Activated CD4-positive, alpha-beta T cell treated with anti-CD3 and anti-CD28 coated beads, Interleukin-2, amount 50 U/mL, for 4 hours (primary cell): ENCODE data around the gene FAM131A.

ENCODE experiments used
- DNase-seq, 2 experiments: peaks; one replicate each; pipeline ENCODE4 v3.0.0-alpha.2; 2020

FAM131A gene

DNA sequence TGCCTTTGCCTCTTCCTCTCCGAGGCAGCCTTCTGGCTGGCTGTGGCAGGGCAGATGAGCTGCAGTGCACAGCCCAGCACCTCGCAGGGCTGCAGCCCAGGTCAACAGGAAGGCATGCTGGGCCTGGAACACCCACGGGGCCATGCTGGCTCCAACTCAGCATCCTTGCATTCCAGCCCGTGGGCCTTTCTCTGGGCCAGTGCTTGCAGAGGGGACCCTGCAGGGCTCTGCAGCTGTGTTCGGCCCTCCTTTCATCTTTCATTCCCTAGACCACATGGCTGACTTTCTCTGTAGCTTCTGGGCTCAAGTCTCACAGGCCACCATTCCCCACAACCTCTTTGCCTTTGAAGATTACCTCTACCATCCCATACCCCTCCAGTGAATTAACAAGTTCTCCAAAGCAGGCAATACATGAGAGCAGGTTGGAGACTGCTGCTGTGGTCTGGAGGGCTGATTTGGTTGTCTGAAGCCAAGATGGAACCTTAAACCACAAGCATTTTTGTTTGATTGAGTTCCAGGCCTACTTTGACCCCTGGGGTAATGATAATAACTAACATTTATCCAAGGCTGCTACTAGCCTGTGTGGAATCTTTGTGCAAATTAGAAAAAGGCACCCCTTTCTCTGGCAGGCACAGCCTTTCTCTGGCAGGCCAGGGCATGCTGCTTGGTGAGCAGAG is 5.9 kb downstream of the FAM131A start:
- DNase-seq: no peak

DNA sequence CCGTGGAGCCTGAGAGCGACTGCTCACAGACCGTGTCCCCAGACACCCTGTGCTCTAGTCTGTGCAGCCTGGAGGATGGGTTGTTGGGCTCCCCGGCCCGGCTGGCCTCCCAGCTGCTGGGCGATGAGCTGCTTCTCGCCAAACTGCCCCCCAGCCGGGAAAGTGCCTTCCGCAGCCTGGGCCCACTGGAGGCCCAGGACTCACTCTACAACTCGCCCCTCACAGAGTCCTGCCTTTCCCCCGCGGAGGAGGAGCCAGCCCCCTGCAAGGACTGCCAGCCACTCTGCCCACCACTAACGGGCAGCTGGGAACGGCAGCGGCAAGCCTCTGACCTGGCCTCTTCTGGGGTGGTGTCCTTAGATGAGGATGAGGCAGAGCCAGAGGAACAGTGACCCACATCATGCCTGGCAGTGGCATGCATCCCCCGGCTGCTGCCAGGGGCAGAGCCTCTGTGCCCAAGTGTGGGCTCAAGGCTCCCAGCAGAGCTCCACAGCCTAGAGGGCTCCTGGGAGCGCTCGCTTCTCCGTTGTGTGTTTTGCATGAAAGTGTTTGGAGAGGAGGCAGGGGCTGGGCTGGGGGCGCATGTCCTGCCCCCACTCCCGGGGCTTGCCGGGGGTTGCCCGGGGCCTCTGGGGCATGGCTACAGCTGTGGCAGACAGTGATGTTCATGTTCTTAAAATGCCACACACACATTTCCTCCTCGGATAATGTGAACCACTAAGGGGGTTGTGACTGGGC is 7.3 kb downstream of the FAM131A start:
- no peak for DNase-seq

DNA sequence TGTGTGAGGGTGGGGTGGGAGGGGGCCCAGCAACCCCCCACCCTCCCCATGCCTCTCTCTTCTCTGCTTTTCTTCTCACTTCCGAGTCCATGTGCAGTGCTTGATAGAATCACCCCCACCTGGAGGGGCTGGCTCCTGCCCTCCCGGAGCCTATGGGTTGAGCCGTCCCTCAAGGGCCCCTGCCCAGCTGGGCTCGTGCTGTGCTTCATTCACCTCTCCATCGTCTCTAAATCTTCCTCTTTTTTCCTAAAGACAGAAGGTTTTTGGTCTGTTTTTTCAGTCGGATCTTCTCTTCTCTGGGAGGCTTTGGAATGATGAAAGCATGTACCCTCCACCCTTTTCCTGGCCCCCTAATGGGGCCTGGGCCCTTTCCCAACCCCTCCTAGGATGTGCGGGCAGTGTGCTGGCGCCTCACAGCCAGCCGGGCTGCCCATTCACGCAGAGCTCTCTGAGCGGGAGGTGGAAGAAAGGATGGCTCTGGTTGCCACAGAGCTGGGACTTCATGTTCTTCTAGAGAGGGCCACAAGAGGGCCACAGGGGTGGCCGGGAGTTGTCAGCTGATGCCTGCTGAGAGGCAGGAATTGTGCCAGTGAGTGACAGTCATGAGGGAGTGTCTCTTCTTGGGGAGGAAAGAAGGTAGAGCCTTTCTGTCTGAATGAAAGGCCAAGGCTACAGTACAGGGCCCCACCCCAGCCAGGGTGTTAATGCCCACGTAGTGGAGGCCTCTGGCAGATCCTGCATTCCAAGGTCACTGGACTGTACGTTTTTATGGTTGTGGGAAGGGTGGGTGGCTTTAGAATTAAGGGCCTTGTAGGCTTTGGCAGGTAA is 8.1 kb downstream of the FAM131A start:
- no peak for DNase-seq

DNA sequence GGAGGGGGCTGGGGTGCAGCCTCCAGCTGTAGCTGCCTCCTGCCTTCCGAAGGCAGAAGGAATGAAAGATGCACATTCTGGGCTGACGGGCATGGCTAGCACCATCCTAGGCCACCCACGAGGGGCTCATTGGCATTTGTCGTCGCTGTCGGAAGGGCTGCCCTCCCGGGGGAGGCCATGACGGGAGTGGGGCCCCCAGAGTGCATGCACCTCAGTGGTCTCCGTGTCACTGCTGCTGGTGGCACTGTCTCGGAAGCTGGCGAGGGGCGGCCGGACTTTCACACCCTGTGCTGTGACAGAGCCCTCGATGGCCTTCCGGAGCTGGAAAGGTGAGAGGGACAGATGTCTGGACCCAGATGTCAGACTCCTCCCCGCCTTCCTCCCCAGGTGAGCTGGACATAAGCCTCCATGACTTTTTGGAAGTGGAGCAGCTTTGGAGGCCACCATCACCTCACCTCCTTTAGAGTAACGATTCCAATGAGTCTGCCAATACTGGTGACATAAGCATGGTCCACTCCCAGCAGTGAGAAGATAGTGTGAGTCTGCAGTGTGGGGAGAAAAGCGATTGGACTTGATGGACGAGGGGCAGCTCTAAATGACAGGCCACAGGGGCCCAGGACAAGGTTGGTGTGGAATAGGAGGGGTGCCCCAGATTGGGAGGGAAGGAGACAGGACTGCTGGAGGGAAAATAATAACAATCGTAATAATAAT is 9.2 kb downstream of the FAM131A start:
- no peak for DNase-seq

DNA sequence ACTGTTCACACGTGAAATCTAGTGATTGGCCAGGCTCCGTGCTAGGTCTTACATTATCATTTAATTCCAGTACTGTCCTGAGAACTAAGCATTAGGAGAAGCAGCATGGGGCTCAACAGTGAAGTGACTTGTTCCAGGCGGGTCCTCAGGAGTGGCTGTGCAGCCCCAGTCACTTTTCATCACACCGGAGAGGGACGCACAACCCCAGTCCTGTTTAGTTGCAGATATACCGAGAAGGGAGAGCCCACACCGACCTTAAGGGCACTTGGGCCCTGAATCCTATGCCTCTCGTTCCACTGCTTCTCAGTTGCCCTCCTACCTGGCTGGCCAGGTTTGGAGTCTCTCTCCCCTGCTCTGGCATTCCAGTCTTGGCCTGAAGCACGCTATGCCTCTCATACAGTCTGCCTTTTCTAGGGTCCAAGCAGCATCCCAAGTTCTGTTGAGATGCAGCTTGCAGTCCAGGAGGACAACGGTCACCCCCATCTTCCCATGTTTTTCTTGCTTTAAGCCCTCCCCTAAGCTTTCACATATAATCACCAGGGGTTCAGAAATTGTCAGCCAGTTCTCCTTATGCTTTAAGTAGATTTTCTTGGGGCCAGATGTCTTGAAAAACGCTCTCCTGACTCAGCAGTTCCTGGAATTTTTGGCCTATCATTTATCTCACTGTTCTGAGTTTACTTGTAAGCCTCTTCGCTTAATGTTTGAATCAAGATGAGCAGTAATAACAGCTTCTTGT is 10.1 kb downstream of the FAM131A start:
- no peak for DNase-seq

DNA sequence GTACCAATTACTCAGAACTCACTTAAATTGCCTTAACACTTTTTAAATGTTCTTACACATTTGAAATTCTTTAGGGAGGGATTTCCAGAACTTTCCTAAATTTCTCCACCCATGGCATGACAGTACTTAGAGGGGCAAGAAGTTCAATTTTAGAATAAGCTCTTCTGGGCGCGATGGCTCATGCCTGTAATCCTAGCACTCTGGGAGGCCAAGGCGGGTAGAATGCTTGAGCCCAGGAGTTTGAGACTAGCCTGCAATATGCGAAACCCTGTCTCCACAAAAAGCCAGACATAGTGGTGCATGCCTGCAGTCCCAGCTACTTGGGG is 10.6 kb downstream of the FAM131A start:
- DNase-seq: no peak

DNA sequence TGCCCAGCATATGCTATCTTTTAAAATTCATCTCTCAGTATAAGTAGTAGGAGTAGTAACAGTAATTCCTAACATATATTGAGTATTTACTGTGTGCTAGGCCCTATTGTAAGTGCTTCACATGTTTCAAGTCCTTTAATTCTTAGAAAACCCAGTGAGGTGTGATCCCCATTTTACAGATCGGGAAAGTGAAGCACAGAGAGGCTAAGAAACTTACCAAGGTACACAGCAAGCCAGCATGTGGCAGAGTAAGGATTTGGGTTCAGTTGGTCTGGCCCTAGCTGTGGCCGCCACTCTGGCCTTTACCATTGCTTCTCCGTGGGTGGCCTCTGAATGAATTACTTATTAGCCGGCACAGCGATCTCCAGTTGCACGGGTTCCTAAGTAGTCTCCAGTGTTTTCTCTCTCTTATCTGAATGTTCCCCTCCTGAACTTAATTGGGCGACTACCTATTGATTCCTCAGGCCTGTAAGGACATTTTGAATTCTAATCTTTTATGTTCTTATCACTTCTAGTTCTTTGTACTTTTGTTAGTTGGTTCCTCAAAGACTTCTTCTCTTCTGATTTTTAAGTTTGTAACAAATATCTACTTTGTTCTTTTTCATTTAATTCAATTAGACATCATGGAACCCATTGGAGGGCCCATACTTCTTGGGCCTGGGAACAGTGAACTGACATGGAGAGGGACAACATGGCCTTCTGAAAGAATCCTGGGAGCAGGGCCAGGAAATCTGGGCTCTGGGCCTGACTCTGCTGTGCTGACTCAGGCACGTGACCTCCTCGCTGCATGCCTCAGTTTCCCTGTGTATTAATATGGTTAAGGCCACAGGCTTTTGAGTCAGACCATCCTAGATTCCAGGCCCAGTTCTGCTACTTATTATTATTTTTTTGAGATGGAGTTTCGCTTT is 12.4 kb downstream of the FAM131A start:
- DNase-seq: no peak

DNA sequence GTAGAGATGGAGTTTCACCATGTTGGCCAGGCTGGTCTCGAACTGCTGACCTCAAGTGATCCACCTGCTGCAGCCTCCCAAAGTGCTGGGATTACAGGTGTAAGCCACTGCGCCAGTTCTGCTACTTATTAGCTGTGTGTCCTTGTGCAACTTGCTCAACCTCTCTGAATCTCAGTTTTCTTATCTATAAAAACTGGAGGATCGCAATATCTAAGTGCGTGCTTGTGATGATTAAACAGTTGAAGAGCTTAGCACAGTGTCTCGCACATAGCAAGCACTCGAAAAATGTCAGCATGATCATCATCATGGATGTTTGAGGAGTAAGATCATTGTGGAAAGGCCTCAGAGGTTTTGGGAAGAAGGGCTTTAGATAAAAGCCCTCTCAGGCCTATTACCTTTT is 13.2 kb downstream of the FAM131A start:
- no peak for DNase-seq

DNA sequence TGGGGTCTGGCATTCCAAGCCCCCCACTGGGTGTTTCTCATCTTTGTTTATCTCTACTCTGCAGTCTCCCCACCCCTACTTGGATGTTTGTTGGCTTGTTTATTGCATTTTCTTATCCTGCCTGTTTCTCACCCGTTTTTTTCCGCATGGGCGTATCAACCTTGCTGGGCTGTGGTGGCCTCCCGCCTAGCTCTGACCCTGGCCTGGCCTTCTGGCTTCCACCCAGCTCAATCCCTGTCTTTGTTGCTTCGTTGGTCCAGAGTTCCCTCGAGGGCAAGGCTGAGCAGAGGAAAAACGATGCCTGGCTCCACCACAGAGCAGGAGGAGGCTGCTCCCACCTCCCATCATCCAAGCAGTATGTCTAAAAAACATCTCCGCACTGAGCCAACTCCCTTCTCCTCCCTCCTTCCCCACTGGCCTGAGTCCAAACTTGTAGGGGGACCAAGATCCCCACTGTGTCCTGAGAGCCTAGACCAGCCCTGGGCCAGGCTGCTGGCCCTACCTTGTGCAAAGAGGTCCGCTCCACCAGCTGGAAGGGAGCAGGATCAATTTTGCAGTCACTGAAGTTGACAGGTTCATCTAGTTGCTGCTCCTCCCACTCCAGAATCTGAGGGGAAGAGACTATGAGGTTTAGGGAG is 14.2 kb downstream of the FAM131A start:
- DNase-seq: no peak

DNA sequence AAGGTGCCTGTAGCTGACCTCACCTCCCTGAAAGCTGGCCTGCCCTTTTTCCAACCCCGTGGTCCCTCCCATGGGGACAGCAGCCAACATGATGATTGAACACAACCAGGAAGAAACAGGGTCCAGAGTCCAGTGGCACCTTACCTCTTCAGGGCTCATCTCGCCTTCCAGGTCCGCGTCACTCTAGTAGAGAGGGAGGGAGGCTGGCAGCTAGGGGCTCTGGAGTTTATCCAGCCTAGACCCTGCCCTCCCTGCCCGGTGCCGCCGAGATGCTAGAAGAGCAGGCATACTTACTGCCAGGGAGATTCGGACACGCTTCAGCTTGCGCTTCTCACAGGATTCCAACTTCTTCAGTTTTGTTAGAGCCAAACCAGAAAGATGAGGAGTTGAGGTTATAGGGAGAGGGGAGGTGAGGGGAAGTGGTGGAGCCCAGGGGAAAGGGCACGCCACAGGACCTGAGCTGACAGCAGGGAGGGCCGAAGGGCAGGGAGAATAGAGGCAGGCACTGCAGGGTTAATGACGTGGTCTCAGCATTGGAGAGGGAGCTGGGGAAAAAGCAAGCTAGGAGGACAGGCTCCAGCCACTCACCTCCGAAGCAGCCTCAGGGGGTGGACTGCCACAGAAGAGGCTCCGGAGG is 14.9 kb downstream of the FAM131A start:
- no peak for DNase-seq

DNA sequence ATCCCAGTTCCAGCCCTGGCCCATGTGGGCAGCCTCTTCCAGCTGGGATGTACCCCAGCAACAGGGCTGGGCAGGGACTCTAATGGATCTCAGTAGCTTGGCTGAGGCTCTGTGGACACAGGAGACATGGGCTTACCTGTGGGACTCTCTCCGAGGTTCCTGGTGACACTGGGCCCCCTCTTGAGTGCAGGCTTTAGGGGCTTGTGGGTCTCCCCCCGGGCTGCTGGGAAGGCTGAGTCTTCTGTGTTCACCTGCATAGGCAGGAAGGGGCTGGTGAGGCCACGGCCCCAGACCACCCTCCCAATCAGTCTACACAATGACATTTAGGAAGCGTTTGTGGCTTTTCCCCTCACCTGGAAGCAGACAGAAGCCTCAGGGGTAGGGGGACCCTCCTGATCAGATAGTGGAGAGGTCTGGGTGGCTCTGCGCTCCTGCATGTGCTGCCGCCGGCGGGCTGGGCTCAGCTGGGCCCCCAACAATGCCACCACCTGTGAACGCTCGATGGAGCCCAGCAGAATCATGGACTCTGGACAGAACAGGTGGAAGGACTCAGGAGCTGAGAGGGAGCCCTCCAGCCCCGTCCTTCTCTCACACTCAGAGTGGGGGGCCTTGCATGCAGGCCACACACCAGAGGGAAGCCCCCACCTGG is 15.6 kb downstream of the FAM131A start:
- DNase-seq: no peak

DNA sequence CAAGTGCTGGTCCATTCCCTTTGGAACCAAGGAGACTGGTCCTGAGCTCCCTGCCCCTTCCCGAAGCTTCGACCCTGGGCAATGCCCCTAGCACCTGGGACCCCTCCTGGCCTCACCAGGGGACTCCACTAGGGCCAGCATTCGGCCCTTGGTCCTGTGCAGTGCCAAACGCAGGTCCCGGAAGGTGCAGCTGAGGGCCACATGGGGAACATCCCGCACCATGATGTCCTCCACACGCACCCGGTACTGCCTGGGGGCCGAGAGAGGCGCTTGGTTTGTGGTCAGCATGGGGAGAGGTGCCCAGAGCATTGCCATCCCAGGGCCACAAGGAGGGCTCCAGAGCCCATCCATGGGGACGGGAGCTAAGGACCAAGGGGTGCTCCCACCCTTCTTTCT is 16.1 kb downstream of the FAM131A start:
- no peak for DNase-seq

DNA sequence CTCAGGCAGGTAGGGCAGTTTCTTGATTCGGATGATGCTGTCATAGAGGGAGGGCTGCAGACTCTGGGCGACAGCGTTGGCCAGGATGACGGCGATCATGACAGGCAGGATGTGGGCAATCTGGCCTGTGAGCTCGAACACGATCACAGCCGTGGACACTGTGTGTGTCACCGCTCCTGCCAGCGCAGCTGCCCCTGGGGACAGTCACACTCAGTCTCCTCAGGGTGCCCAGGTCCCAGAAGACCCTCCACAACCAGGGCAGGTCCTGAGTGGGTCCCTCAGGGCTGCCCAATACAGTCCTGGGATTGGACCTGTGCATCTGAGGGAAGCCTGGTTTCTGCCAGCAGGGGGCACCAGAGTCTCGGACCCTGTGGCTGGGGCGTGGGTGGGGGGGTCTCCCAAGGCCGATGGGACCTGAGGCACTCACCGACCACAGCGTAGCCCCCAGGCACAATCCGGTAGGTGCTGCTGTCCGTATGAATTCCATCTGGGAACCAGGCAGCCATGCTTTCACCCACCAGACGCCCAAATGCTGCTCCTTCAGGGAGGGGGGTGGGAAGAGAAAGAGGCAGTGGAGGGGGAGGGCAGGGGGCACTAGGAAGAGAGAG is 16.8 kb downstream of the FAM131A start:
- DNase-seq: peak; percentile 59 to 63

DNA sequence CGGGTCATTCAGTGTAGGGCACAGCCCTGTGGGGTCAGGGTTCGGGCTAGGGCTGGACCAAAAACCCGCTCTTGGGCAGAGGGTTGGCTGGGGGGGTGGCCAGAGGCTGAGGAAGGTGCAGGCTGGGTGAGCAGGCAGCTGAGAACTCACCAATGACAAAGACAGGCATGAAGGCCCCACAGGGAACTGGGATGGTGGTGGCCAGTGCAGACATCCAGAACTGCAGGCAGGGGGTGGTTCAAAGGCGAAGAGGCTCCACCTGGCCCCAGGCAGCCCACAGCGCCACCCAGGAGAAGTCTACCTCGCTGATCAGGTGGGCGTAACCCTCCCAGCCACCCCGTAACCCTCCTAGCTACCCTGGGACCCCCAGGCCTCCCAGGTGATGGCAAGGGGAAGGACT is 17.4 kb downstream of the FAM131A start:
- no peak for DNase-seq

DNA sequence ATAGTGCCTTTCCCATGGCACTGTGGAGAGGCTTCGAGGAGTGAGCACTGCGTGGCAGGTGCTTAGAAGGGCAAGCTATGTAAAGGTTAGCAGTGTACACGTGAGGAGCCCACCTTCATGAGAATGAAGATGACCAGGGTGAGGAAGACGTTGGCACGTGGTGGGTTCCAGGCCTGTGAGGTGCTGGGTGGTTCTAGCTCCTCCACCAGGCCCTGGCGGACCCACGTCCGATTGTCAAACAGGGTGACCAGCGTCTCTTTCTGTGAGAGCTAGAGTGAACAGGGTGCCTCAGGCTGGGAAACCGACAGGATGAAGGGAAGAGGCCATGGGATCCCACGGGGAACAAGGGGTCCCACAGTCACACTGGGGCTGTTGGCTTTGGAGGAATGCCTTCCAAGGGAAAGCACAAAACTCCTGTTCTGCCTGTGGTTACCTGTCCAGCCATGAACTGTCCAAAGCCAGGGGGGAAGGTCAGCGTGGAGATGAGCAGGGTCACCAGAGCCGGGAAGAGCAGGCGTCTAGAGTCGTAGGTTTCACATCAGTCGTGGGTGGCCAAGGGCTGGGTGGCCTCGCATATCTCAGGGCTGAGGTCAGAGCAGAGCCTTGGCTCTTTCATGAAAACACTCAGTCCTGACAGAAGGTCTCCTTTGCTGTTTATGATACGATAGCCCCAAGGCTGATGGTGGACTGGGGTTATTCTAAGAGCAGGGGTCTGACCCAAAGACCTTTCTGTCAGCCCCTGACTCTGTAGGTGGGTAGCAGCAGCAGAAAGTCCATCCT is 18.1 kb downstream of the FAM131A start:
- DNase-seq: no peak

DNA sequence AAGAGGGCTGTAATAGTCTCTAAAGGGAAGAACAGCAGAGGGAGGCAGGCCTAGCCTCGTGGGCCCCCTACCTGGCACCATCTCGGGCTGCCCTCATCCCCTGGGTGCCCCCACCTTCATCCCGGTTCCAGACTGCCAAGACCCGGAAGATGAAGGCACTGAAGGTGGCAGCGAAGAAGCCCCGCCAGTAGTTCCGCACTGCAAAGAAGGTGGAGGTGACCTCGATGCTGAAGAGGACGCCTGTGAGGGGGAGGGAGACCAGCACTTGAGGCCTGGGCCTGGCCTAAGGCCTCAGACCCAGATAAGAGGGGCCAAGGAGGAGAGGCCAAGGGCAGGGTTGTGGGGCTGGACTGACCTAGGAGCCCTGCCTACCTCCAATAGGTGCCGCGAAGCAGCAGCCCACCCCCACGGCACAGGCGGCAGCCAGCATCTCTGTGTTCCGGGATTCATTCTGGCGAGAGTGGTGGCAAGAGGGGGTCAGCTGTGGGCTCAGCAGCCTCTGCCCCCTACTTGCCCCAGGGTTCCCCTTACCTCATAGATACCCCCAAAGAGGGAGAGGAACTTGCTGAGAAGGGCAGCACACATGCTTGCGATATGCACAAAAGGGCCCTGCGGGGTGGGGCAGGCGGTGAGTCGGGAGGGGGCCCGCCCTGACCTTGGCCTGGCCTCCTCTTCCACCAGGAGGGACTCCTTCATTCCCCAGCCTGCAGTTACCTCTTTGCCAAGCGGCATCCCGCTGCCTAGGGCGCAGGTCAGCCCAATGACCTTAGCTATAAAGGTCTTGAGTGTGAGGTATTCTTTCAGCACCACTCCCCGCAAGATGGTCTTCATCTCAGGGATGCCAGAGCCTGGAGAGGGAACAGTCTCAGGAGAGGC is 20.1 kb downstream of the FAM131A start:
- no peak for DNase-seq

DNA sequence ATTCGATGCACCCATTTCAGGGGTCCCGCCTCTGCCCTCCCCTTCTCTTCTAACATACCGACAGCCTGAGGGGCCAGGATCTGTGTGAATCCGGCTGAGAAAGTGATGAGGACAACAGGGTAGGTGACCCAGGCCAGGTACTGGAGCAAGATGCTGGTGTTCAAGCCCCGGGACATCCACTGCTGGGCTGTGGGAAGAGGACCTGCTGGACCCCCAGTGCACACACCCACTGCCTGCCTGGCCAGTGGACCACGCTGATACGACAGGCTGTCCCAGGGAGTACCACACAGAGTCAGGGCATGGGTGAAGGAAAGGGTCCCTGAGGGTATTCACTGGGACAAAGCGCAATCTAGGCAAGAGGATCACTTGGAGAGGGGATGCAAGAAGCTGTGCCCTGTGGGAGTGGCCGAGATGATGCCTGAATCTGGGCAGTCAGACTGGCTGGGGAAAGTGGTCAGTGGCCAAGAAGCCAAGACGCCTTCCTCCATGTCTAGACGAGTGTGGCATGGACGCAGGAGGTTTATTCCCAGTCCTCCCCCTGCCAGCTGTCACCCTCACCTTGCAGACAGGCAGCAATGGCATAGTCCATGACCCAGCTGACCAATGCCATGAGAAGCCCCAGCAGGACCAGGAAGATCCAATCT is 20.8 kb downstream of the FAM131A start:
- DNase-seq: no peak
